ENCODE data around the gene TMEM131.
"Not testable (repeated sequence)": the region's sequence is repeated elsewhere in the genome, so short reads cannot be mapped to it uniquely, and the experiment has no call there.

The TMEM131 gene

GRCh38 chr2:97851172-97851571, 144.6 kb downstream of the TMEM131 start:
- no peak for DNase-seq

- DNase-seq = no peak
Observed at GRCh38 chr2:97849881-97850528, 145.7 kb downstream of the TMEM131 start.

GRCh38 chr2:97848306-97848705, 147.4 kb downstream of the TMEM131 start:
- DNase-seq = no peak

GRCh38 chr2:97846716-97847115, 149.0 kb downstream of the TMEM131 start:
- DNase-seq = not testable (repeated sequence)

GRCh38 chr2:97845818-97846217, 149.9 kb downstream of the TMEM131 start:
- DNase-seq = no peak

GRCh38 chr2:97845133-97845532, 150.6 kb downstream of the TMEM131 start:
- no peak for DNase-seq

GRCh38 chr2:97844311-97844859, 151.4 kb downstream of the TMEM131 start:
- no peak for DNase-seq

GRCh38 chr2:97840198-97840597, 155.6 kb downstream of the TMEM131 start:
- DNase-seq = no peak

- DNase-seq = no peak
Observed at GRCh38 chr2:97834610-97835009, 161.1 kb downstream of the TMEM131 start.

- no peak for DNase-seq
Observed at GRCh38 chr2:97831121-97831520, 164.6 kb downstream of the TMEM131 start.

- DNase-seq = not testable (repeated sequence)
Observed at GRCh38 chr2:97829255-97829654, 166.5 kb downstream of the TMEM131 start.

GRCh38 chr2:97827013-97827412, 168.7 kb downstream of the TMEM131 start:
- not testable (repeated sequence) for DNase-seq

GRCh38 chr2:97826266-97826847, 169.4 kb downstream of the TMEM131 start:
- not testable (repeated sequence) for DNase-seq

- not testable (repeated sequence) for DNase-seq
Observed at GRCh38 chr2:97824011-97824410, 171.7 kb downstream of the TMEM131 start.

- DNase-seq = not testable (repeated sequence)
Observed at GRCh38 chr2:97821862-97822261, 173.9 kb downstream of the TMEM131 start.

- no peak for DNase-seq
Observed at GRCh38 chr2:97819754-97820153, 176.0 kb downstream of the TMEM131 start.

GRCh38 chr2:97816411-97816810, 179.3 kb downstream of the TMEM131 start:
- DNase-seq = no peak

- no peak for DNase-seq
Observed at GRCh38 chr2:97812931-97813330, 182.8 kb downstream of the TMEM131 start.

GRCh38 chr2:97808816-97809215, 186.9 kb downstream of the TMEM131 start:
- no peak for DNase-seq

GRCh38 chr2:97806738-97807618, 188.8 kb downstream of the TMEM131 start:
- peak; percentile 43 for DNase-seq

- no peak for DNase-seq
Observed at GRCh38 chr2:97805776-97806175, 190.0 kb downstream of the TMEM131 start.

GRCh38 chr2:97801028-97801427, 194.7 kb downstream of the TMEM131 start:
- no peak for DNase-seq

- DNase-seq = no peak
Observed at GRCh38 chr2:97798416-97798815, 197.3 kb downstream of the TMEM131 start.

GRCh38 chr2:97797355-97797754, 198.4 kb downstream of the TMEM131 start:
- no peak for DNase-seq
